ENCODE results near the gene B3GALT2.
"Not testable (repeated sequence)": the region's sequence is repeated elsewhere in the genome, so short reads cannot be mapped to it uniquely, and the experiment has no call there.

Gene B3GALT2

DNA sequence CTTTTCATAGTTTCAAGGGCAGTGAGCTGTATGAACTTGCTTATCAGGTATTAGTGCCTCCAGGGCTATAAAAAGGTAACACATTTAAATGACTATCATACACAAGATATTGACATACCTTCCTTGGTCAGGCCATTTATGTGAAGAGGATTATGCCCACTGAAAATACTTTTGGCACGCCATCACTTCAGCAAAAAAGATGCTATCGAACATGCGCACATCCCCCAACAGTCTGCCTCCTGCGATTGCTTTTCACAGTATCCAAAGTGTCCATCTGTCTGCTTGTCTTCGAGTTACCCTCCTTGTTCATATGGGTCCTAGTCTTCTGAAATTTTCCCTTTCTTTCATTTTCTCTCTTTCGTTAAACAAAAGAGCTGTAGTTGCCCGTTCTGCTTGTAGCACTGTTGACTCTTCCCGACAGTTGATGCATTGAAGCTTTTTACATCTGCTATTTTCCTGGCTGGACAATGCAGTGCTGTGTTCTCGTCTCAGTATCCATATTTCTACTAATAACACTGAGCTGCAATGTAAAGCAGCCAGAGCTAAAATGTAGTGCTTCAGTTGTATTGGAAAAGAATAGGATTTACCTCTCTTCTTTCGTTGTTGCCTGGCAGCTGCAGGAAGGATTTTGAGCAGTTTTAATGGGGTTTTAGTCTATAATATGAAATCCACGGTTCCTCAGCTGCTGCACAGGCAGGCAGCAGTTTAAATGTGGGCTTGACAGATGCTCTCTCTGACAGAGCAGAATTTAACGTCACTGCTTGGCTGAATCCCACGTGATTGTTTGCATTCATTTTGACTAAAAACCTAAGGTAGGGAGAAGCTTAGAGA, at the start of gene B3GALT2:
Gene B3GALT2, minus strand, starts transcription at position 713 of the 831 bp plus-strand sequence. CDS start 5,051 bp downstream, outside the sequence.
- no peak for DNase-seq (ENCODE audit: low spot score)
- TF ChIP-seq, protein P1, sequence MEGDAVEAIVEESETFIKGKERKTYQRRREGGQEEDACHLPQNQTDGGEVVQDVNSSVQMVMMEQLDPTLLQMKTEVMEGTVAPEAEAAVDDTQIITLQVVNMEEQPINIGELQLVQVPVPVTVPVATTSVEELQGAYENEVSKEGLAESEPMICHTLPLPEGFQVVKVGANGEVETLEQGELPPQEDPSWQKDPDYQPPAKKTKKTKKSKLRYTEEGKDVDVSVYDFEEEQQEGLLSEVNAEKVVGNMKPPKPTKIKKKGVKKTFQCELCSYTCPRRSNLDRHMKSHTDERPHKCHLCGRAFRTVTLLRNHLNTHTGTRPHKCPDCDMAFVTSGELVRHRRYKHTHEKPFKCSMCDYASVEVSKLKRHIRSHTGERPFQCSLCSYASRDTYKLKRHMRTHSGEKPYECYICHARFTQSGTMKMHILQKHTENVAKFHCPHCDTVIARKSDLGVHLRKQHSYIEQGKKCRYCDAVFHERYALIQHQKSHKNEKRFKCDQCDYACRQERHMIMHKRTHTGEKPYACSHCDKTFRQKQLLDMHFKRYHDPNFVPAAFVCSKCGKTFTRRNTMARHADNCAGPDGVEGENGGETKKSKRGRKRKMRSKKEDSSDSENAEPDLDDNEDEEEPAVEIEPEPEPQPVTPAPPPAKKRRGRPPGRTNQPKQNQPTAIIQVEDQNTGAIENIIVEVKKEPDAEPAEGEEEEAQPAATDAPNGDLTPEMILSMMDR (IDR thresholded peaks at IDR 0.05; ENCODE audit: extremely low read depth, missing control alignments) = no peak

DNA sequence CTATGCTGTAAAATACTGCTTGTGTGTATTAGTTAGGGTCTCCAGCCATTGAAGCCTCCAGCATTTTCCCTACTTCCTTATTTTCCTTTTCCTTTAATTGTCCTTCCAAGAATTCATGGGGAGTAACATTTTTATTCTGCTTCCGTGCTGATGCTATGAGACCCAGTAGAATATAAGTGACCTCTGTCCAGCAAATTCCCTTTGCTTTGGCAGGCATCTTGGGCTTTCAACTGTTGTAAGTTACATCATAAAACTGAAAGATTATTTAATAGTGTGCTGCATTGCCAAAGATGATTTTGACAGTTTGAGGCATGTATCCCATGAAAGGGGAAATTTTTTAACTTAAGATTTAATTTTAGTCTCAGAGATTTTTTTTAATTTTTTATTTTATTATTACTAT, 48.1 kb upstream of the B3GALT2 start:
- TF ChIP-seq, protein P1 (IDR thresholded peaks at IDR 0.05; ENCODE audit: extremely low read depth, missing control alignments) = no peak
- DNase-seq (ENCODE audit: low spot score) = no peak

DNA sequence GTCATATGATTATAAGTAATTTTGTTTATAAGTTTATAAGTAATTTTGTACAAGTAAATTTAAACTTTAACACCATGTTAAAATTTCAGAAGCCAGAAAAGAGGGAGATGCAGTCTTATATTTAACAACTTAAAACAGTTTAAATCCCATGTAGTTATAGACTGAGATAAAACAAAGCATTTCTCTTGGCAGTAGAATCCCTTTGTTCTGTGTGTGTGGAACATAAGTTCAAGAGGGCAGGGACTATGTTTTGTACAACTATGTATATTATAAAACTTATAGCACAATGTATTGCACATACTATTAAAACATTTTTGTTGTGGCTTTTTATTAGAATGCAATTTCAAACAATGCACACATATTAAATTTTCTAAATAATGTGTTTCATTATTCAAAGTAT, 44.7 kb upstream of the B3GALT2 start:
- not testable (repeated sequence) for DNase-seq (ENCODE audit: low spot score)

- TF ChIP-seq, protein P1 (IDR thresholded peaks at IDR 0.05; ENCODE audit: extremely low read depth, missing control alignments) = no peak
- DNase-seq (ENCODE audit: low spot score) = no peak
Measured at GRCh38 chr1:193229136-193229535, 42.7 kb upstream of the B3GALT2 start.

DNA sequence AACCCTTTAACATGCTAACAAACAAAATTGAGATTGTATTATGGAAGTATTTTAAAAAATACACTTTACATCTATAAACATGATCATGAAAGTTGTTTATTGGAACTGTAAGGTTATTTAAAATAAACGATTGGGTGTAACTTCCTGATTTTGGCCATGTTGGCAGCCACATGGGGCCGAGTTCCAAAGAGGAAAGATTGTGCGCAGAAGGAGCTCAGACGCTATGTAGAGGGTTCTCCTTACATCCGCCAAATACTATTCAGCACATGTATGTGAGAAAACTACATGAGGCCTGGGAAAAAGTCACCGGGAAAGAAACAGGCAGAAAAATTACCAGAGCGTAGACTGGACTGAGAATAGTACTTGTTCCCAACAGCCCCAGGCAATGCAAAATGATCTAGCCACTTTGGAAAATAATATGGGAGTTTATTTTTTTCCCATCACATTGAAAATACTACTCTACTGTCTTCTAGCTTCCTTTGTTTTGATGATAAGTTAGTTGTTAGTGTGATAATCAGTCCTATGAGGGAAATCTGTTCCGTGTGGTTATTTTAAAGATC, 35.7 kb upstream of the B3GALT2 start:
- TF ChIP-seq, protein P1 (IDR thresholded peaks at IDR 0.05; ENCODE audit: extremely low read depth, missing control alignments) = no peak
- DNase-seq (ENCODE audit: low spot score) = no peak

DNA sequence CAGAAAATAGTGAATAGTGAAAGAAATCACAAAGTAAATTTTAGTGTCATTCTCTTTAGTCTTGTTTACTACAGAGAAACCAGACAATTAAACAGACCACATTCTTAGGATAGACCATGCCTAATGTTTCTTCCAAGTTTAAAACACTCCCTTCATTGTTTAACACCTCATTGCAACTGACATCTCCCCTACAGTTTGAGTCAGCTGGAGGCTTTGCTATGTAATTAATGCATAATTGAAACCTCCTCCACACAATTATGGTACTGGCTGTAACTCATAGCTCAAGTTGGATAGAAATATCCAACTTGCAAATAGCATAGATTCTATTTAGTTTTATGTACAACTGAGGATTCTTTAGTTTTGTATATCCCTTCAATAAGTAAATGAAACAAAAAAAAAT, 35.2 kb upstream of the B3GALT2 start:
- DNase-seq (ENCODE audit: low spot score) = no peak
- TF ChIP-seq, protein P1 (IDR thresholded peaks at IDR 0.05; ENCODE audit: extremely low read depth, missing control alignments) = no peak

DNA sequence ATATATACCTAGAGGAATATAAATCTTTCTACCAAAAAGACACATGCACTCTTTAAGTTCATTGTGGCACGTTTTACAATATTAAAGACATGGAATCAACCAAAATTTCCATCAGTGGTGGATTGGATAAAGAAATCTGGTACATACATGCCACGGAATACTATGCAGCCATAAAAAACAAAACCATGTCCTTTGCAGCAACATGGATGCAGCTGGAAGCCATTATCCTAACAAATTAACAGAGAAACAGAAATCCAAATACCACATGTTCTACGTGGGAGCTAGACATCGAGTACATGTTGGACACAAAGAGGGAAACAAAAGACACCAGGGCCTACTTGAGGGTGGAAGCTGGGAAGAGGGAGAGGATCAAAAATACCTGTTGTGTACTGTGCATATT, 33.0 kb upstream of the B3GALT2 start:
- TF ChIP-seq, protein P1 (IDR thresholded peaks at IDR 0.05; ENCODE audit: extremely low read depth, missing control alignments) = no peak
- no peak for DNase-seq (ENCODE audit: low spot score)

Data from GM20000 (cell line).